ENCODE measurements around the gene BRD7.

BRD7 gene

GRCh38 chr16:50302472-50303005 lies 66.2 kb downstream of the BRD7 start:
- DNase-seq (ENCODE audit: extremely low spot score), result no peak
- TF ChIP-seq CTCF (IDR thresholded peaks at IDR 0.05; ENCODE audit: control extremely low read depth, extremely low read depth, low read depth, missing control alignments), result no peak
- ChIA-PET CTCF (no interaction called here), POLR2A (interaction anchor here (0.6 kb wide), 2 partner anchors 19 to 39 kb away, joined by 3 to 4 read pairs; no protein-coding TSS in a partner anchor)

- POLR2A ChIA-PET, result no interaction called here
- CTCF ChIA-PET, result no interaction called here
- no peak for TF ChIP-seq CTCF (IDR thresholded peaks at IDR 0.05; ENCODE audit: control extremely low read depth, extremely low read depth, low read depth, missing control alignments)
- DNase-seq (ENCODE audit: extremely low spot score), result no peak
These were observed 66.9 kb downstream of the BRD7 start for GRCh38 chr16:50301626-50302471.

- CTCF ChIA-PET, result no interaction called here
- TF ChIP-seq CTCF (IDR thresholded peaks at IDR 0.05; ENCODE audit: control extremely low read depth, extremely low read depth, low read depth, missing control alignments), result no peak
- POLR2A ChIA-PET, result no interaction called here
- DNase-seq (ENCODE audit: extremely low spot score), result no peak
These were observed 67.7 kb downstream of the BRD7 start for GRCh38 chr16:50300942-50301625.

GRCh38 chr16:50299508-50300105 lies 69.2 kb downstream of the BRD7 start:
- ChIA-PET CTCF (interaction anchor here (0.9 kb wide), 1 partner anchor 28 kb away, joined by 3 read pairs; no protein-coding TSS in a partner anchor), POLR2A (no interaction called here)
- TF ChIP-seq CTCF (IDR thresholded peaks at IDR 0.05; ENCODE audit: control extremely low read depth, extremely low read depth, low read depth, missing control alignments), result no peak
- DNase-seq (ENCODE audit: extremely low spot score), result no peak

- ChIA-PET POLR2A (no interaction called here), CTCF (interaction anchor here (1.4 kb wide), 1 partner anchor 368 kb away, joined by 3 read pairs; no protein-coding TSS in a partner anchor)
- no peak for DNase-seq (ENCODE audit: extremely low spot score)
- TF ChIP-seq CTCF (IDR thresholded peaks at IDR 0.05; ENCODE audit: control extremely low read depth, extremely low read depth, low read depth, missing control alignments), result no peak
These were observed 69.9 kb downstream of the BRD7 start for GRCh38 chr16:50298591-50299507.

Measured in GM10248 (cell line).